AG04450 (cell line): ENCODE measurements around the gene CHST9. TPM values are rescaled to one million over a fixed set of nuclear protein-coding genes. Genes with fewer than 3 reads are reported as not detected.

Experiments used
- CTCF ChIA-PET: fragments of 300-600, 350-600 bp; formaldehyde crosslinking; extraction: SDS; loops from one replicate; lab custom pipeline; 2022; ENCODE audit warnings: antibody characterized with exemption, inconsistent platforms; lab: Charles Lee
- POLR2A ChIA-PET: fragments of 350-600 bp; formaldehyde crosslinking; extraction: SDS; loops from one replicate; lab custom pipeline; 2021; ENCODE audit warnings: antibody characterized with exemption, inconsistent platforms; lab: Yijun Ruan, JAX
- DNase-seq: peaks from one replicate; pipeline ENCODE4 v3.0.0-alpha.2; 2011; ENCODE audit warnings: low read depth, low spot score
- H3K27ac ChIP-seq: one replicate; pipeline ENCODE4 v1.5.1; 2012; ENCODE audit warnings: low read depth, low read length, control low read depth
- H3K27me3 ChIP-seq: one replicate; pipeline ENCODE4 v1.6.0; 2012; ENCODE audit warnings: low read length; ENCODE audit not compliant: control insufficient read depth, insufficient read depth
- H3K4me3 ChIP-seq: 2 replicates; pipeline ENCODE4 v1.5.1; 2011; ENCODE audit warnings: mild to moderate bottlenecking, low read depth, low read length, control low read depth
- H3K9me3 ChIP-seq: 2 replicates; pipeline ENCODE4 v1.5.1; 2012; ENCODE audit warnings: low read length; ENCODE audit not compliant: control insufficient read depth, insufficient read depth
- polyA plus RNA-seq: library from polyadenylated mRNA; depleted of rRNA; stranded (reverse); fragments of >200 nt; gene quantifications from 2 replicates; pipeline ENCODE4 v1.2.3, GENCODE V29; 2011
- TF ChIP-seq, protein P1 (sequence below): IDR thresholded peaks from 2 replicates; pipeline ENCODE4 v1.5.1; 2011; ENCODE audit warnings: low read depth, low read length, control low read depth, inconsistent platforms

CHST9 gene
- polyA plus RNA-seq, 1 experiment: not detected

DNA sequence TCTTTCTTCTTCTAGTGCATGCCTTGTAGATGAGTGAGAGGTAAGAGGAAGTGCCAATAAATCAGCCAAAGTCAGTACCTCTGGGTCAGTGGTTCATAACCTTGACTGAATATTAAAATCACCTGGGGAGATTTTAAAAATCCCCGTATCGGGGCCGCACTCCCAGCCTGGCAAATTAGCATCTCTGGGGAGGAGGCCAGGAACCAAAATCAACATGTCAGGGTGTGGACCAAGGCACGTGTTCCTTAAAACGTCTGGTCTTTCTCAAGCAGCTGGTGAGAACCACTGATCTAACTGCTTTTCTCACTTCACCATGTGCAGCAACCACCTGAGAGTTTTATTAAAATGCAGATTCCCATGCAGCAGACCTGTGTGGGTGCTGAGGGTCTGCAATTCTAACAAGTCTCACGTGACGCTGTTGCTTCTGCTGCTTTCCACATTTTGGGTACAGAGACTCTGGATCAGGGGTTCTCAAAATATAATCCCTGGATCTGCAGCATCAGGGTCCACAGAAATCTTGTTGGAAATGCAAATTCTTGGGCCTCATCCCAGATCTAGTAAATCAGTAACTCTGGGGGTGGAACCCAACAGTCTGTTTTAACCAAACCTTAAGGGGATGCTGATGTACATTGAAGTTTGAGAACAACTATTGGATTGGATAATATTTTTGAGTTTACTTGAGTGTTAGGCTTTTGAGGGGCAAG is 49.5 kb downstream of the CHST9 start:
- ChIA-PET POLR2A (no interaction called here), CTCF (no interaction called here)
- TF ChIP-seq, protein P1, sequence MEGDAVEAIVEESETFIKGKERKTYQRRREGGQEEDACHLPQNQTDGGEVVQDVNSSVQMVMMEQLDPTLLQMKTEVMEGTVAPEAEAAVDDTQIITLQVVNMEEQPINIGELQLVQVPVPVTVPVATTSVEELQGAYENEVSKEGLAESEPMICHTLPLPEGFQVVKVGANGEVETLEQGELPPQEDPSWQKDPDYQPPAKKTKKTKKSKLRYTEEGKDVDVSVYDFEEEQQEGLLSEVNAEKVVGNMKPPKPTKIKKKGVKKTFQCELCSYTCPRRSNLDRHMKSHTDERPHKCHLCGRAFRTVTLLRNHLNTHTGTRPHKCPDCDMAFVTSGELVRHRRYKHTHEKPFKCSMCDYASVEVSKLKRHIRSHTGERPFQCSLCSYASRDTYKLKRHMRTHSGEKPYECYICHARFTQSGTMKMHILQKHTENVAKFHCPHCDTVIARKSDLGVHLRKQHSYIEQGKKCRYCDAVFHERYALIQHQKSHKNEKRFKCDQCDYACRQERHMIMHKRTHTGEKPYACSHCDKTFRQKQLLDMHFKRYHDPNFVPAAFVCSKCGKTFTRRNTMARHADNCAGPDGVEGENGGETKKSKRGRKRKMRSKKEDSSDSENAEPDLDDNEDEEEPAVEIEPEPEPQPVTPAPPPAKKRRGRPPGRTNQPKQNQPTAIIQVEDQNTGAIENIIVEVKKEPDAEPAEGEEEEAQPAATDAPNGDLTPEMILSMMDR: no peak
- DNase-seq: no peak
- Histone ChIP-seq H3K4me3 (no peak overlapping the region), H3K9me3 (peaks cover 15% of the 10 kb centered on the region; the same call in 1 of the 2 replicates), H3K27me3 (no peaks in the 10 kb centered on the region), H3K27ac (no peak overlapping the region)

GRCh38 chr18:27130065-27130630 is 55.0 kb downstream of the CHST9 start:
- ChIA-PET POLR2A (no interaction called here), CTCF (no interaction called here)
- H3K4me3 ChIP-seq: no peak overlapping the region
- DNase-seq: no peak
- no peak overlapping the region for H3K27ac ChIP-seq
- no peaks in the 10 kb centered on the region for H3K27me3 ChIP-seq
- H3K9me3 ChIP-seq: peaks cover 10% of the 10 kb centered on the region
- TF ChIP-seq, protein P1: no peak

DNA sequence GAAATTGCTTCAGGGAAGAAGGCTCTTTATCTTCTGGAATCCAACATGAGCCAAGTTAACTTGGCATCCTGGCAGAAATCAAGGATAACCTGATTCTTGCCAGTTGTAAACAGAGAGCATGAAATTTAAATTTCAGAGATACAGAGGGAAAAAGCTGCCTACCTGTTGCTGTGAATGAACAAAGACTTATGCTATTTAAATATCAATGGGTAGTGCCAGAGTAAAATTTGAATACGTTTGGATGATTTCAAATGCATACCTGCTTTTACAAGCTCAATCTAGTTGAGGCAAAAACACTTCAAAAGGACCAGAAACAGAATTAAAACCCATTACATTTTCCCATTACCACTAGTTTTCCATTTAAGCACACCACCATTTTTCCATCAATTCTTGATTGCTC is 60.9 kb downstream of the CHST9 start:
- ChIA-PET CTCF (no interaction called here), POLR2A (no interaction called here)
- peaks cover 11% of the 10 kb centered on the region for H3K9me3 ChIP-seq
- DNase-seq: no peak
- TF ChIP-seq, protein P1: no peak
- no peak overlapping the region for H3K27ac ChIP-seq
- H3K4me3 ChIP-seq: no peak overlapping the region
- H3K27me3 ChIP-seq: no peaks in the 10 kb centered on the region

- no peaks in the 10 kb centered on the region for H3K27me3 ChIP-seq
- H3K27ac ChIP-seq: no peak overlapping the region
- CTCF ChIA-PET: no interaction called here
- TF ChIP-seq, protein P1: no peak
- no peak overlapping the region for H3K4me3 ChIP-seq
- no peak for DNase-seq
- POLR2A ChIA-PET: no interaction called here
- H3K9me3 ChIP-seq: peaks cover 6% of the 10 kb centered on the region; the same call in 1 of the 2 replicates
These were observed 64.0 kb downstream of the CHST9 start for GRCh38 chr18:27121108-27121507.

- DNase-seq: no peak
- POLR2A ChIA-PET: no interaction called here
- TF ChIP-seq, protein P1: no peak
- H3K27ac ChIP-seq: no peak overlapping the region
- CTCF ChIA-PET: no interaction called here
- no peaks in the 10 kb centered on the region for H3K27me3 ChIP-seq
- H3K9me3 ChIP-seq: peaks cover 6% of the 10 kb centered on the region; the same call in 1 of the 2 replicates
- H3K4me3 ChIP-seq: no peak overlapping the region
These were observed 64.9 kb downstream of the CHST9 start for GRCh38 chr18:27120246-27120645.
